ENCODE measurements around the gene HGF. TPM values are rescaled to one million over a fixed set of nuclear protein-coding genes. Genes with fewer than 3 reads are reported as not detected.

Gene HGF
- total RNA-seq, 2 experiments from 2014 or later, result not detected

- Histone ChIP-seq H3K36me3 (ENCODE audit: insufficient read depth, low read length) (no peaks in the 10 kb centered on the region), H3K9me3 (ENCODE audit: control insufficient read depth in 1 of 2, insufficient read depth in 1 of 2, low read length in 2 of 2) (peaks cover 0 to 5% of the 10 kb centered on the region in 2 experiments), H3K4me1 (ENCODE audit: insufficient read depth, low read length) (no peaks in the 10 kb centered on the region), H3K4me3 (ENCODE audit: low read length) (no peak overlapping the region), H3K27me3 (ENCODE audit: control insufficient read depth in 1 of 2, insufficient read depth in 2 of 2, low read length in 2 of 2) (no peaks in the 10 kb centered on the region), H3K27ac (ENCODE audit: low read depth in 1 of 2, low read length in 2 of 2) (no peak overlapping the region)
- ChIA-PET CTCF (no interaction called here), POLR2A (no interaction called here)
- H3K27me3 Mint-ChIP-seq, result no peaks in the 10 kb centered on the region
- DNase-seq, result no peak
- TF ChIP-seq CTCF (IDR thresholded peaks at IDR 0.05), result no peak
- H3K36me3 Mint-ChIP-seq (ENCODE audit: low read depth), result no peaks in the 10 kb centered on the region
- no peak overlapping the region for H3K4me3 Mint-ChIP-seq
- intact Hi-C loops (cut with DNase I, micrococcal nuclease), result no loop called here
- ATAC-seq (ENCODE audit: poor library complexity), result no peak
- no peaks in the 10 kb centered on the region for H3K4me1 Mint-ChIP-seq (ENCODE audit: low read depth)
- H3K27ac Mint-ChIP-seq, result no peak overlapping the region
- no peaks in the 10 kb centered on the region for H3K9me3 Mint-ChIP-seq
These were observed 76.0 kb downstream of the HGF start for GRCh38 chr7:81693894-81694293.

- Histone ChIP-seq H3K27me3 (ENCODE audit: control insufficient read depth in 1 of 2, insufficient read depth in 2 of 2, low read length in 2 of 2) (no peaks in the 10 kb centered on the region), H3K4me1 (ENCODE audit: insufficient read depth, low read length) (no peaks in the 10 kb centered on the region), H3K27ac (ENCODE audit: low read depth in 1 of 2, low read length in 2 of 2) (no peak overlapping the region), H3K36me3 (ENCODE audit: insufficient read depth, low read length) (no peaks in the 10 kb centered on the region), H3K9me3 (ENCODE audit: control insufficient read depth in 1 of 2, insufficient read depth in 1 of 2, low read length in 2 of 2) (peaks cover 0 to 5% of the 10 kb centered on the region in 2 experiments), H3K4me3 (ENCODE audit: low read length) (no peak overlapping the region)
- Mint-ChIP-seq H3K4me1 (ENCODE audit: low read depth) (no peaks in the 10 kb centered on the region), H3K27ac (no peak overlapping the region), H3K9me3 (no peaks in the 10 kb centered on the region), H3K36me3 (ENCODE audit: low read depth) (no peaks in the 10 kb centered on the region), H3K27me3 (no peaks in the 10 kb centered on the region), H3K4me3 (no peak overlapping the region)
- DNase-seq, result no peak
- intact Hi-C loops (cut with DNase I, micrococcal nuclease), result no loop called here
- no peak for TF ChIP-seq CTCF (IDR thresholded peaks at IDR 0.05)
- ChIA-PET CTCF (no interaction called here), POLR2A (no interaction called here)
- ATAC-seq (ENCODE audit: poor library complexity), result no peak
These were observed 76.8 kb downstream of the HGF start for GRCh38 chr7:81693080-81693479.

- ChIA-PET CTCF (no interaction called here), POLR2A (no interaction called here)
- intact Hi-C loops (cut with DNase I, micrococcal nuclease), result no loop called here
- no peak overlapping the region for H3K4me3 ChIP-seq (ENCODE audit: low read length)
- Mint-ChIP-seq H3K27me3 (no peaks in the 10 kb centered on the region), H3K27ac (no peak overlapping the region), H3K4me1 (ENCODE audit: low read depth) (no peaks in the 10 kb centered on the region), H3K4me3 (no peak overlapping the region), H3K36me3 (ENCODE audit: low read depth) (no peaks in the 10 kb centered on the region), H3K9me3 (no peaks in the 10 kb centered on the region)
- no peak overlapping the region for H3K27ac ChIP-seq (ENCODE audit: low read depth in 1 of 2, low read length in 2 of 2)
- DNase-seq (no peak), ATAC-seq (ENCODE audit: poor library complexity) (no peak)
- H3K4me1 ChIP-seq (ENCODE audit: insufficient read depth, low read length), result no peaks in the 10 kb centered on the region
- TF ChIP-seq CTCF (IDR thresholded peaks at IDR 0.05), result no peak
- no peaks in the 10 kb centered on the region for H3K27me3 ChIP-seq (ENCODE audit: control insufficient read depth in 1 of 2, insufficient read depth in 2 of 2, low read length in 2 of 2)
- H3K36me3 ChIP-seq (ENCODE audit: insufficient read depth, low read length), result no peaks in the 10 kb centered on the region
- peaks cover 0 to 5% of the 10 kb centered on the region in 2 experiments for H3K9me3 ChIP-seq (ENCODE audit: control insufficient read depth in 1 of 2, insufficient read depth in 1 of 2, low read length in 2 of 2)
These were observed 77.5 kb downstream of the HGF start for GRCh38 chr7:81692146-81692905.
